Fibroblast of lung (primary cell): ENCODE results near the gene DNTT. TPM values are rescaled to one million over a fixed set of nuclear protein-coding genes. Genes with fewer than 3 reads are reported as not detected.
A peak's percentile ranks its signal among the peaks of the same experiment; 100 is the strongest.

ENCODE experiments used
- DNase-seq, 2 donors: peaks; one replicate each; pipeline versions ENCODE4 v3.0.0 to v3.0.0-alpha.2; 2010; ENCODE audit warnings: low read depth in 2 of 2
- H2AFZ ChIP-seq: 2 replicates; pipeline ENCODE4 v1.5.1; 2012; ENCODE audit warnings: low read length, control low read depth, inconsistent platforms
- H3K27ac ChIP-seq: 2 replicates; pipeline ENCODE4 v1.5.1; 2011; ENCODE audit warnings: low read length, control low read depth; ENCODE audit not compliant: insufficient read depth
- H3K27me3 ChIP-seq: 2 replicates; pipeline ENCODE4 v1.5.1; 2011; ENCODE audit warnings: mild to moderate bottlenecking, low read length; ENCODE audit not compliant: control insufficient read depth, insufficient read depth
- H3K36me3 ChIP-seq: 2 replicates; pipeline ENCODE4 v1.5.1; 2011; ENCODE audit warnings: low read length; ENCODE audit not compliant: control insufficient read depth, insufficient read depth
- H3K4me1 ChIP-seq: 2 replicates; pipeline ENCODE4 v1.5.1; 2011; ENCODE audit warnings: low read length; ENCODE audit not compliant: control insufficient read depth, insufficient read depth; ENCODE audit errors: extremely low read depth
- H3K4me2 ChIP-seq: 2 replicates; pipeline ENCODE4 v1.5.1; 2011; ENCODE audit warnings: low read length, control low read depth; ENCODE audit not compliant: insufficient read depth; ENCODE audit errors: extremely low read depth
- H3K4me3 ChIP-seq, 4 experiments: fragments of 200-600 bp in 1 of 4; sonication (generic) in 1 of 4; replicated peaks in 1 of 4; 2 replicates each; pipeline ENCODE4 v1.5.1; 2011 to 2016; ENCODE audit warnings: low read length in 4 of 4, low read depth in 3 of 4, mild to moderate bottlenecking in 3 of 4, control low read depth in 2 of 4, inconsistent platforms in 1 of 4, mixed read lengths in 1 of 4; ENCODE audit not compliant: insufficient read depth in 1 of 4; ENCODE audit errors: control extremely low read depth in 1 of 4
- H3K79me2 ChIP-seq: 2 replicates; pipeline ENCODE4 v1.5.1; 2012; ENCODE audit warnings: mild to moderate bottlenecking, low read length, inconsistent platforms; ENCODE audit not compliant: control insufficient read depth, insufficient read depth
- H3K9ac ChIP-seq: 2 replicates; pipeline ENCODE4 v1.5.1; 2011; ENCODE audit warnings: mild to moderate bottlenecking, low read length, control low read depth; ENCODE audit not compliant: insufficient read depth
- H3K9me3 ChIP-seq: 2 replicates; pipeline ENCODE4 v1.5.1; 2012; ENCODE audit warnings: low read depth, low read length; ENCODE audit not compliant: control insufficient read depth, insufficient read depth
- H4K20me1 ChIP-seq: 2 replicates; pipeline ENCODE4 v1.5.1; 2011; ENCODE audit warnings: low read length; ENCODE audit not compliant: control insufficient read depth, insufficient read depth; ENCODE audit errors: extremely low read depth
- CTCF ChIP-seq, 2 donors: IDR thresholded peaks in 1 of 2; conservative IDR thresholded peaks in 1 of 2; 1 replicate in 1 of 2; 2 replicates in 1 of 2; pipeline ENCODE4 v1.5.1; 2011 to 2012; ENCODE audit warnings: low read length in 2 of 2, control low read depth in 1 of 2, inconsistent platforms in 1 of 2, low read depth in 1 of 2, mild to moderate bottlenecking in 1 of 2
- EZH2 ChIP-seq: IDR thresholded peaks from 2 replicates; pipeline ENCODE4 v1.5.1; 2012; ENCODE audit warnings: low read length, control low read depth, mild to moderate bottlenecking; ENCODE audit errors: missing control alignments
- polyA plus RNA-seq, 2 donors: library from polyadenylated mRNA; depleted of rRNA in 1 of 2; stranded (reverse) in 1 of 2; unstranded in 1 of 2; fragments of >200 nt; gene quantifications; 2 replicates each; pipeline ENCODE4 v1.2.1, GENCODE V29; 2011 to 2012; ENCODE audit warnings: missing spikeins in 1 of 2
- total RNA-seq: library from RNA; depleted of rRNA; stranded (reverse); fragments of >200 nt; gene quantifications from 2 replicates; pipeline ENCODE4 v1.2.1, GENCODE V29; 2014

Gene DNTT
- total and polyA plus RNA-seq, 2 donors (not counting 1 experiment from before 2014, with no cell fraction given), result not detected

GRCh38 chr10:96313344-96313743 is 9.1 kb downstream of the DNTT start:
- TF ChIP-seq CTCF (conservative IDR thresholded peaks at IDR 0.05 in 1 of 2, IDR thresholded peaks at IDR 0.05 in 1 of 2; ENCODE audit: low read depth in 1 of 2, low read length in 2 of 2) (no peak), EZH2 (no peak)
- no peaks in the 10 kb centered on the region for H3K9me3 ChIP-seq
- H3K79me2 ChIP-seq, result no peaks in the 10 kb centered on the region
- H3K27me3 ChIP-seq, result no peaks in the 10 kb centered on the region
- no peaks in the 10 kb centered on the region for H3K36me3 ChIP-seq
- no peak overlapping the region for H2AFZ ChIP-seq
- H3K4me3 ChIP-seq, result no peak overlapping the region
- no peak for DNase-seq
- no peak overlapping the region for H3K4me2 ChIP-seq
- no peak overlapping the region for H3K27ac ChIP-seq
- H4K20me1 ChIP-seq, result no peaks in the 10 kb centered on the region
- no peak overlapping the region for H3K9ac ChIP-seq
- no peaks in the 10 kb centered on the region for H3K4me1 ChIP-seq

- TF ChIP-seq CTCF (conservative IDR thresholded peaks at IDR 0.05 in 1 of 2, IDR thresholded peaks at IDR 0.05 in 1 of 2; ENCODE audit: low read depth in 1 of 2, low read length in 2 of 2) (no peak), EZH2 (no peak)
- no peaks in the 10 kb centered on the region for H3K4me1 ChIP-seq
- no peak overlapping the region for H3K27ac ChIP-seq
- no peaks in the 10 kb centered on the region for H4K20me1 ChIP-seq
- no peak overlapping the region for H3K9ac ChIP-seq
- no peaks in the 10 kb centered on the region for H3K27me3 ChIP-seq
- H3K4me2 ChIP-seq, result no peak overlapping the region
- H3K9me3 ChIP-seq, result no peaks in the 10 kb centered on the region
- H3K79me2 ChIP-seq, result no peaks in the 10 kb centered on the region
- no peak overlapping the region for H2AFZ ChIP-seq
- H3K4me3 ChIP-seq, result no peak overlapping the region
- no peaks in the 10 kb centered on the region for H3K36me3 ChIP-seq
- DNase-seq, result no peak
Observed at GRCh38 chr10:96317067-96317833, 13.0 kb downstream of the DNTT start.

GRCh38 chr10:96319754-96320474 is 15.7 kb downstream of the DNTT start:
- H3K36me3 ChIP-seq, result no peaks in the 10 kb centered on the region
- TF ChIP-seq CTCF (conservative IDR thresholded peaks at IDR 0.05 in 1 of 2, IDR thresholded peaks at IDR 0.05 in 1 of 2; ENCODE audit: low read depth in 1 of 2, low read length in 2 of 2) (no peak), EZH2 (no peak)
- H3K9ac ChIP-seq, result no peak overlapping the region
- no peaks in the 10 kb centered on the region for H4K20me1 ChIP-seq
- DNase-seq, result peak in 1 of 2 donors; percentile 3
- H2AFZ ChIP-seq, result no peak overlapping the region
- no peaks in the 10 kb centered on the region for H3K4me1 ChIP-seq
- H3K27ac ChIP-seq, result no peak overlapping the region
- H3K79me2 ChIP-seq, result no peaks in the 10 kb centered on the region
- no peak overlapping the region for H3K4me3 ChIP-seq
- no peaks in the 10 kb centered on the region for H3K9me3 ChIP-seq
- H3K4me2 ChIP-seq, result no peak overlapping the region
- H3K27me3 ChIP-seq, result no peaks in the 10 kb centered on the region
